Activated T-helper 17 cell treated with anti-CD3 and anti-CD28 coated beads, Interleukin-2, amount 50 U/mL, for 72 hours (primary cell): Measurements from ENCODE around the gene TMOD2. TPM values are rescaled to one million over a fixed set of nuclear protein-coding genes. Genes with fewer than 3 reads are reported as not detected.

Experiments
- ATAC-seq: fragments of 150-1000 bp; cut with Tn5 transposase; replicated peaks from 2 replicates; pipeline ENCODE4 v1.10.0; 2021; ENCODE audit warnings: mild to moderate bottlenecking, moderate library complexity
- H3K27ac Mint-ChIP-seq: one replicate; pipeline ENCODE4 v1.8.0; 2022; ENCODE audit warnings: mixed read lengths
- H3K27me3 Mint-ChIP-seq: one replicate; pipeline ENCODE4 v1.8.0; 2022; ENCODE audit warnings: mixed read lengths
- H3K36me3 Mint-ChIP-seq: one replicate; pipeline ENCODE4 v1.8.0; 2022; ENCODE audit warnings: low read depth, mild to moderate bottlenecking, mixed read lengths
- H3K4me1 Mint-ChIP-seq: one replicate; pipeline ENCODE4 v1.8.0; 2022; ENCODE audit warnings: mixed read lengths
- H3K4me3 Mint-ChIP-seq: one replicate; pipeline ENCODE4 v1.8.0; 2022; ENCODE audit warnings: mild to moderate bottlenecking, mixed read lengths
- H3K9me3 Mint-ChIP-seq: one replicate; pipeline ENCODE4 v1.8.0; 2022; ENCODE audit warnings: mixed read lengths
- total RNA-seq, 2 donors: library from RNA; stranded (reverse); gene quantifications; one replicate each; pipeline ENCODE4 v1.2.3, GENCODE V29; 2022

TMOD2 gene
- 1 to 10 TPM; 2.8 to 3.8 TPM for total RNA-seq

GRCh38 chr15:51750792-51751696 is at the start of gene TMOD2:
Gene TMOD2 (plus strand): TSS chr15:51751597. CDS start chr15:51766442, 14,845 bp downstream.
- peak; percentile 82 for ATAC-seq
- Mint-ChIP-seq H3K27me3 (no peaks in the 10 kb centered on the region), H3K27ac (no peak within 1 kb of the TSS), H3K4me1 (peaks cover 34% of the 10 kb centered on the region), H3K36me3 (no peaks in the 10 kb centered on the region), H3K4me3 (peak within 1 kb of the TSS; percentile 81), H3K9me3 (no peaks in the 10 kb centered on the region)

- no peaks in the 10 kb centered on the region for H3K4me1 Mint-ChIP-seq
- H3K36me3 Mint-ChIP-seq: no peaks in the 10 kb centered on the region
- no peak for ATAC-seq
- H3K27me3 Mint-ChIP-seq: peaks cover 15% of the 10 kb centered on the region
- H3K4me3 Mint-ChIP-seq: no peak overlapping the region
- H3K27ac Mint-ChIP-seq: no peak overlapping the region
- no peaks in the 10 kb centered on the region for H3K9me3 Mint-ChIP-seq
Measured at GRCh38 chr15:51702710-51703109, 48.7 kb upstream of the TMOD2 start.

GRCh38 chr15:51706291-51706690 is 45.1 kb upstream of the TMOD2 start:
- Mint-ChIP-seq H3K36me3 (no peaks in the 10 kb centered on the region), H3K4me3 (no peak overlapping the region), H3K27ac (no peak overlapping the region), H3K9me3 (no peaks in the 10 kb centered on the region), H3K27me3 (no peaks in the 10 kb centered on the region), H3K4me1 (no peaks in the 10 kb centered on the region)
- no peak for ATAC-seq

GRCh38 chr15:51706926-51707608 is 44.3 kb upstream of the TMOD2 start:
- Mint-ChIP-seq H3K4me3 (no peak overlapping the region), H3K27ac (no peak overlapping the region), H3K9me3 (no peaks in the 10 kb centered on the region), H3K36me3 (no peaks in the 10 kb centered on the region), H3K4me1 (no peaks in the 10 kb centered on the region), H3K27me3 (no peaks in the 10 kb centered on the region)
- ATAC-seq: no peak

DNA sequence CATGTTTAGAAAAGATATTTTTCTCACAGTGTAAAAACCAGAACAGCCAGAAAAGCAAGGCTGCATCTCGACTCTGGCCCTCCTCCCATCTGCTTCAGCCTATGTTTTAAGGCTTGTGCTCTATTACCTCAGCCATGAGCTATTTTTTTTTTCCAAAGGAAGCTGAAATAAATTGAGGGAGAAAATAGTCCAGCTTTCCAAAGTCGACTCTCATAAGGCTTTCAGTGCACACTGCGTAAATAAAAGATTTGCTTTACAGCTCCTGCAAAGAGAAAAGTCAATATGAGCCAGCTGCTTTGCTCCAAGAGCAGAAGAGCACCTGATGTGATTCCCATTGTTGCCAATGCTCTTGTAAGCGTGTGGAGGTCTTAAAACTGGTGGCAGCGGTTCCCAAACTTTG is 43.4 kb upstream of the TMOD2 start:
- Mint-ChIP-seq H3K4me1 (no peaks in the 10 kb centered on the region), H3K36me3 (no peaks in the 10 kb centered on the region), H3K27me3 (no peaks in the 10 kb centered on the region), H3K9me3 (no peaks in the 10 kb centered on the region), H3K4me3 (no peak overlapping the region), H3K27ac (no peak overlapping the region)
- no peak for ATAC-seq

DNA sequence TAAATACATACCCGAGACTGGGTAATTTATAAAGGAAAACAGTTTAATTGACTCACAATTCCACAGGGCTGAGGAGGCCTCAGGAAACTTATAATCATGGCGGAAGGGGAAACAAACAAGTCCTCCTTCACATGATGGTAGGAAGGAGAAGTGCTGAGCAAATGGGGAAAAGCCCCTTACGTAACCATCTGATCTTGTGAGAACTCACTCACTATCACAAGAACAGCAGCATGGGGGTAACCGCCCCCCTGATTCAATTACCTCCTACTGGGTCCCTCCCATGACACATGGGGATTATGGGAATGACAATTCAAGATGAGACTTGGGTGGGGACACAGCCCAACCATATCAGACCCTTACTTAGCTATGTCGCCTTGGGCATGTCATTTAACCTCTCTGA is 42.4 kb upstream of the TMOD2 start:
- Mint-ChIP-seq H3K9me3 (no peaks in the 10 kb centered on the region), H3K27ac (no peak overlapping the region), H3K4me1 (no peaks in the 10 kb centered on the region), H3K36me3 (no peaks in the 10 kb centered on the region), H3K4me3 (no peak overlapping the region), H3K27me3 (no peaks in the 10 kb centered on the region)
- ATAC-seq: no peak

DNA sequence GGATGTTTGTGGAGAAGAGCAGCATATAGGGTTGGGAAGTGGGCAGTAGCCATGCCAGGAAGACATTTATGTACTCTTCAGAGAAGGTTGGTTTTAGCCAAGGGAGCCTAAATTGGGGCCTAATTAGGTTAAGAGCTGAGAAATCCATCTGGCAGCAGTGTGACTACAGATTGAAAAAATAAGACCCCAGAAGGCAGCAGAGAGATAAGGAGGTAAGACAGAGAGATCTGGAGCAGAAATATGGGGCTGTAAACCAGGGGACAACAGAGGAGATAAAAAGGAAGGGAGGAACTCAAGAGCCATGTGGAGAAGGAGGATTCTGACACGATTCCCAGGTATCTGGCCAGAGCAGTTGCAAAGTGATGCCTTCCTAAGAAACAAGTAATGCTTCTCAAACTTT is 37.2 kb upstream of the TMOD2 start:
- Mint-ChIP-seq H3K27me3 (no peaks in the 10 kb centered on the region), H3K4me3 (no peak overlapping the region), H3K4me1 (no peaks in the 10 kb centered on the region), H3K27ac (peak overlapping the region; percentile 26), H3K9me3 (no peaks in the 10 kb centered on the region), H3K36me3 (no peaks in the 10 kb centered on the region)
- ATAC-seq: no peak

- Mint-ChIP-seq H3K27me3 (no peaks in the 10 kb centered on the region), H3K27ac (no peak overlapping the region), H3K9me3 (no peaks in the 10 kb centered on the region), H3K4me1 (no peaks in the 10 kb centered on the region), H3K4me3 (no peak overlapping the region), H3K36me3 (no peaks in the 10 kb centered on the region)
- no peak for ATAC-seq
Measured at GRCh38 chr15:51714911-51715310, 36.5 kb upstream of the TMOD2 start.

GRCh38 chr15:51718219-51718618 is 33.2 kb upstream of the TMOD2 start:
- H3K9me3 Mint-ChIP-seq: no peaks in the 10 kb centered on the region
- H3K27me3 Mint-ChIP-seq: no peaks in the 10 kb centered on the region
- peaks cover 21% of the 10 kb centered on the region for H3K36me3 Mint-ChIP-seq
- H3K4me3 Mint-ChIP-seq: no peak overlapping the region
- H3K27ac Mint-ChIP-seq: peak overlapping the region; percentile 28
- ATAC-seq: no peak
- H3K4me1 Mint-ChIP-seq: peaks cover 7% of the 10 kb centered on the region

GRCh38 chr15:51718746-51719145 is 32.7 kb upstream of the TMOD2 start:
- peaks cover 22% of the 10 kb centered on the region for H3K36me3 Mint-ChIP-seq
- no peak overlapping the region for H3K4me3 Mint-ChIP-seq
- no peaks in the 10 kb centered on the region for H3K9me3 Mint-ChIP-seq
- ATAC-seq: no peak
- H3K4me1 Mint-ChIP-seq: peaks cover 7% of the 10 kb centered on the region
- no peak overlapping the region for H3K27ac Mint-ChIP-seq
- no peaks in the 10 kb centered on the region for H3K27me3 Mint-ChIP-seq

DNA sequence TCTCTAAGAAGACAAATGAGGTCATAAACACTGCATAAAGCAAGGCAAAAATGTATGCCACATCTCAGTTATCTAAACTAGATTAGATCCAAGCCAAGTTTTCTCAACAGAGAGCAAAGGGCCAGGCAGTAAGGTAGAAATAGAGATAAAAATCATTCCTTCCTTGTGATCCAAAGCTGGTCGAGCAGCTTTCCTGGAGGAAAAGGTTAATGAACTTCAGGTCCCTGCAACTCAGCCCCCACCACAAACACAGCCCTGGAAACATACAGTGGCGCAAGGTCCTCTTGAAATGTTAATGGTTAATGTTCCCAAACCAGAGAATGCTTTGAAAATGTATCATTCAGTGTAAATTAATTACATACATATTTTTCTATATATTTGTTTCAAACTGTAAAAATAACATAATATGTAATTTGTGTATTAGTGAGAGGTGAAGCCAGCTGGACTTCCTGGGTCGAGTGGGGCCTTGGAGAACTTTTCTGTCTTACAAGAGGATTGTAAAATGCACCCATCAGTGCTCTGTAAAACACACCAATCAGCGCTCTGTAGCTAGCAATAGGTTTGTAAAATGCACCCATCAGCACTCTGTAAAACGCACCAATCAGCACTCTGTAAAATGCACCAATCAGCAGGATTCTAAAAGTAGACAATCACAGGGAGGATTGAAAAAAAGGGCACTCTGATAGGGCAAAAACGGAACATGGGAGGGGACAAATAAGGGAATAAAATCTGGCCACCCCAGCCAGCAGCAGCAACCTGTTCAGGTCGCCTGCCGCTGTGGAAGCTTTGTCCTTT is 31.0 kb upstream of the TMOD2 start:
- Mint-ChIP-seq H3K27ac (no peak overlapping the region), H3K9me3 (no peaks in the 10 kb centered on the region), H3K27me3 (no peaks in the 10 kb centered on the region), H3K36me3 (peaks cover 36% of the 10 kb centered on the region), H3K4me3 (no peak overlapping the region), H3K4me1 (peaks cover 15% of the 10 kb centered on the region)
- ATAC-seq: no peak

DNA sequence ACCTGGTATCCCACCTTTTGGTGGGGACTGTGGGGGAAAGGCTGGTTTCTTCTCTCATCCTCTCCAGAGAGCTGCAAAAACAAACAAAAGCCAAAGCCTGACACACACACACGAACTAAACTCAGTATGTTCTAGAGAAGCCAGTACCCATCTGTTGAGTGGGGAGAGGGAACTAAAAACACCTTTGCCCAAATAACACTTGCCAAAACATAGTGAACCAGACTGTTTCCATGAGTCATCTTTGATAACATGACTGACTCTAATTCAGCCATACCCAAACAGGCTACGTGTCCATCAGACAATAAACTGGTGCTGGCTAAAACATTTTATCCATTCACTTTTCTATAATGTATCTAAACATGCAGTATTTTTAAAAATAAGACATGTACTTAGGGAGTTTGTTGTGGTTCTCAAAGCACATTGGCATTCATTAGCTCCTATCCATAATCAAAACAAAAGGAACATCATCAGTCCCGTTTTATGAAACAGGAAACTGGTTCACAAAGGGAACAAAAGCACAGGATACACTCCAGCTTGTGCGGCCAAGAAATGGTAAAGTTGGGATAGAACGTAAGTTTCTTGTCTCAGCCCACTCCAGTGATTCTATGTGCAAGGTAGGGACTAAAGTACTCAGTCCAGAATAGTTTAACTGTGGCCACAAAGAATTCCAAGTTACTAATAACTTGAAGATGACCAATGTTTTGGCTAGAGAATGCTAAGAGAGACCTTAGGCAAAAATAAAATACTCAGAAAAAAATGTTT is 30.0 kb upstream of the TMOD2 start:
- H3K27ac Mint-ChIP-seq: peak overlapping the region; percentile 17
- peaks cover 19% of the 10 kb centered on the region for H3K4me1 Mint-ChIP-seq
- H3K9me3 Mint-ChIP-seq: no peaks in the 10 kb centered on the region
- no peaks in the 10 kb centered on the region for H3K27me3 Mint-ChIP-seq
- H3K4me3 Mint-ChIP-seq: peak overlapping the region; percentile 55
- peaks cover 36% of the 10 kb centered on the region for H3K36me3 Mint-ChIP-seq
- peak; percentile 85 for ATAC-seq

DNA sequence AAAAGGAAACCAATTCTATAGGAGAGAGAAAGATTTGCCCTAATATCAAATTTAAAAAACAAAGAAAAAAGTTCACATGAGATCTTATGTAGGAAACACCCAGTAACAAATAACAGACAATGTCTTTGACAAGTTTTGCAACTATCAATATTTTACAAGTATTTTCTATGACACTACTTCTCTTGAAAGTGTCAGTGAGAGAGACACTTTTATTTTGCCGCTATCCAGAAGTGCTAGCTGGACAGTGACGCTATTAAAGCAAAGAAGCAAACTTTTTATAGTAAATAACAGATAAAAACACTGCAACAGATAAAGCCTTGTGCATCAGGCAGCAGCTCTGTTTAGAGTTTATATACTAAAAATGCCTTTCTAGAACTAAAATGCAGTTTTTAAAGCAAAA is 27.2 kb upstream of the TMOD2 start:
- peaks cover 36% of the 10 kb centered on the region for H3K36me3 Mint-ChIP-seq
- H3K27ac Mint-ChIP-seq: peak overlapping the region; percentile 74
- peaks cover 32% of the 10 kb centered on the region for H3K4me1 Mint-ChIP-seq
- H3K9me3 Mint-ChIP-seq: no peaks in the 10 kb centered on the region
- peak overlapping the region; percentile 49 for H3K4me3 Mint-ChIP-seq
- ATAC-seq: no peak
- H3K27me3 Mint-ChIP-seq: no peaks in the 10 kb centered on the region

- peaks cover 32% of the 10 kb centered on the region for H3K4me1 Mint-ChIP-seq
- ATAC-seq: no peak
- peaks cover 36% of the 10 kb centered on the region for H3K36me3 Mint-ChIP-seq
- H3K27ac Mint-ChIP-seq: peak overlapping the region; percentile 74
- no peaks in the 10 kb centered on the region for H3K27me3 Mint-ChIP-seq
- H3K9me3 Mint-ChIP-seq: no peaks in the 10 kb centered on the region
- peak overlapping the region; percentile 49 for H3K4me3 Mint-ChIP-seq
Measured at GRCh38 chr15:51724673-51725072, 26.7 kb upstream of the TMOD2 start.
